Central memory CD8-positive, alpha-beta T cell (primary cell): Measurements from ENCODE around the gene CFAP46.

Experiments
- ATAC-seq: fragments of 150-1000 bp; cut with Tn5 transposase; replicated peaks from 2 replicates; pipeline ENCODE4 v1.10.0; 2022; ENCODE audit warnings: mild to moderate bottlenecking, moderate FRiP score, moderate number of reproducible peaks; ENCODE audit not compliant: poor library complexity, severe bottlenecking; ENCODE audit errors: extremely low read depth
- DNase-seq, 2 donors: peaks; one replicate each; pipeline ENCODE4 v3.0.0; 2021; ENCODE audit warnings: low spot score in 2 of 2
- H3K27ac Mint-ChIP-seq: one replicate; pipeline ENCODE4 v1.8.0; 2022; ENCODE audit warnings: low read depth, mild to moderate bottlenecking, moderate library complexity, mixed read lengths
- H3K27me3 Mint-ChIP-seq: one replicate; pipeline ENCODE4 v1.8.0; 2022; ENCODE audit warnings: mixed read lengths
- H3K36me3 Mint-ChIP-seq: one replicate; pipeline ENCODE4 v1.8.0; 2022; ENCODE audit warnings: mild to moderate bottlenecking, moderate library complexity, mixed read lengths; ENCODE audit not compliant: insufficient read depth
- H3K4me1 Mint-ChIP-seq: one replicate; pipeline ENCODE4 v1.8.0; 2022; ENCODE audit warnings: mixed read lengths
- H3K4me3 Mint-ChIP-seq: one replicate; pipeline ENCODE4 v1.8.0; 2022; ENCODE audit warnings: mild to moderate bottlenecking, moderate library complexity, mixed read lengths
- H3K9me3 Mint-ChIP-seq: one replicate; pipeline ENCODE4 v1.8.0; 2022; ENCODE audit warnings: mixed read lengths

The CFAP46 gene

DNA sequence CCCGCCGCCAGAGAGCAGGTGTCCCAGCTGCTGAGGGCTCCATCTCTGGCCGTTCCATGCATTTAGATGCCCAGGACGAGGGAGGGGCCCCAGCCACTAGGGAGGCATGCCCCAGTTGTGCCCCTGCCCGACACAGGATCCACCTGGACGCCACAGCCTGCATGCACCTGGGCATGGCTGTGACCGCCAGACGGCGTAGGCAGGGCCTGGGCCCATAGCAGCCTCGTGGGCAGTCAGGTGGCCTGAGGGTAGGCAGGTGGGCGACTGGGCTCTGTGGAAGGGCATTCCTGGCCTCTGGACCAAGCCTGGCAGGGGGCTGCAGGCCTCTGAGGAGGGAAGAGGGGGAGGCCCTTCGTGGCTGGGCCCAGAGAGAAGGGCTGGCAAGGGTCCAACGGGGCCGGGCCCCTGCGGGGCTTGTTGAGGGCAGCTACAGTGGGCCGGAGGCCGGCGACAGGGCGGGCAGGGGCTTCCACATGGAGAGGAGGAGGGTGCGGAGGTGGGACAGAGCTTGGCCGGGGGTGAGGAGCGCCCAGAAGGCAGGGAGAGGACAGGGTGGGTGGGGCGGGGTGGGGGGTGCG, 80.4 kb downstream of the CFAP46 start:
- H3K27ac Mint-ChIP-seq = no peak overlapping the region
- H3K27me3 Mint-ChIP-seq = peaks cover 36% of the 10 kb centered on the region
- H3K9me3 Mint-ChIP-seq = no peaks in the 10 kb centered on the region
- no peak for DNase-seq
- ATAC-seq = no peak
- no peaks in the 10 kb centered on the region for H3K4me1 Mint-ChIP-seq
- H3K36me3 Mint-ChIP-seq = peaks cover 2% of the 10 kb centered on the region
- H3K4me3 Mint-ChIP-seq = no peak overlapping the region

DNA sequence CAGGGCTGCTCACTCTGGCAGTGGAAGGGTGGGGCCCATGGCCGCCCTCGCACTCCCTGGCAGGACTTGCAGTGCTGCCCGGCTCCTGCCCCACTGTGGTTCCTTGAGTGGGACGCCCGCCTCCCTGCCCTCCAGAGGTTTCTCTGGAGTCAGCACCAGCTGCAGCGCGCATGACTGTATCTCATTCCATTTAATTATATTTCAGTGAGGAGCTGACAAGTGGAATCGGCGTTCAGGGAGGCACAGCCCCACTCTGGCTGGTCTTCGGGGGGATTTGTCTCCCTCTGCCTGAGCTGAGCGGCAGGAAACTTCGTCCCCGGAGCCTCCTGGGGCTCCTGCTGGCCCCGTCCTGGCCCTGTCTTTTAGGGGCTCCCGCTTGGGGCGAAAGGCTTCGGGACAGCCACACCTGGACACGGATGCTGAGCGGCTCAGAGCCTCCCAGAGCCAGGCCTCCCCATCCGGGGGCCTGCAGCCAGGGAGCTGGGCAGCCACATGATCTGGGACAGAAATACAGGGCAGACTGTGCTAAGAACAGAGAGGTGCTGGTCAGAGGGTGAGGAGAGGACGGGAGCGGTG, 81.2 kb downstream of the CFAP46 start:
- Mint-ChIP-seq H3K9me3 (no peaks in the 10 kb centered on the region), H3K27ac (no peak overlapping the region), H3K4me1 (no peaks in the 10 kb centered on the region), H3K27me3 (peaks cover 43% of the 10 kb centered on the region), H3K36me3 (peaks cover 2% of the 10 kb centered on the region), H3K4me3 (no peak overlapping the region)
- ATAC-seq (no peak), DNase-seq (no peak)

DNA sequence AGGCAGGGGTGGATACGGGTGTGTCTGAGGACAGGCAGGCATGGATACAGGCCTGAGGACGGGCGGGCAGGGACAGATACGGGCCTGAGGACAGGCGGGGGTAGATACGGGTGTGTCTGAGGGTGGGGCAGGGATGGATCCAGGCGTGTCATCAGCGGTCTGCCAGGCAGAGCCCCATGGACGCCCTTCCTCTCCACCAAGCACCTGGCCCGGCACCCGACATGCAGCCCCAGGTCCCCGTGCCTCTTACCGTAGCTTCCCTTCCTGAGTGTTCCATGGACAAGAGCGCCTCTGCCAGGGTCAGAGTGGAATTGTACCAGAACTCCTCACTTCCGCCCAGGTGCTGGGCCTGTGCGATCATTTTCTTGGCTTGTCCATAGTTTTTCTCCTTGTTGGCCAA, 81.8 kb downstream of the CFAP46 start:
- peaks cover 50% of the 10 kb centered on the region for H3K27me3 Mint-ChIP-seq
- no peak overlapping the region for H3K27ac Mint-ChIP-seq
- no peaks in the 10 kb centered on the region for H3K4me1 Mint-ChIP-seq
- no peak overlapping the region for H3K4me3 Mint-ChIP-seq
- H3K9me3 Mint-ChIP-seq = no peaks in the 10 kb centered on the region
- no peak for ATAC-seq
- DNase-seq = no peak
- peaks cover 2% of the 10 kb centered on the region for H3K36me3 Mint-ChIP-seq

DNA sequence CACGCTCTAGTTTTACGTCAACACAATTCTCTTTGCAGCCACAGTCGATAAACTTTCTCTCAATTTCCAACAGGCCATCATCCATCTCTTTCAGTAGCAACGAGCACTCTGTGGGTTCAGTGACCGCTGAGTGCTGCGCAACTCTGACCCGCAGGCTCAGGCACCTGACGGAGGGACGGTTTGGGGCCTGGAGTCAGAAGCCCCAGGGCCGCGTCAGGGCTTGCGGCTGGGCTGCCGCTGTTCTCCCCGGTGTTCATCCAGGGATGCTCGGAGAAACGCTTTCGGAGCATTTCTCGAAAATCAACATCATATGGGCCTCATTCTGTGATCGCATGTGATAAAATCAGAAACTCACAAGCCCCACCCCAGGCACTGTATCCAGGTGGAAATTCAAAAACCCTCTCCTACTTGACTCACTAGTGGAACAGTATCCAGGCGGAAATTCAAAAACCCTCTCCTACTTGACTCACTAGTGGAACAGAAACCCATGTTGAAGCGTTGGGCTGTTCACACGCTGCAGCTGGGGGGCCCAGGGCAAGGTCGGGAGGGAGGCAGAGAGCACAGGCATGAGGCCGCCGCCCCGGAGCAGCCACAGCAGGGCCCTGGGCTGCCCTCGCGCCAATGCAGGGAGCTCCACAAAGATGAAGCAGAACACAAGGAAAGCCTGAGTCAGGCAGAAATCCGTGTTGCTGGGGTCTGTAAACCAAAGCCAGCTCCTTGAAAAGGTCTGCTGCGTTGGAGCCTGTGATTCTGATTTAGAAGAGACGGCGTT, 83.1 kb downstream of the CFAP46 start:
- Mint-ChIP-seq H3K4me3 (no peak overlapping the region), H3K9me3 (no peaks in the 10 kb centered on the region), H3K4me1 (no peaks in the 10 kb centered on the region), H3K27ac (no peak overlapping the region), H3K27me3 (peaks cover 54% of the 10 kb centered on the region), H3K36me3 (peaks cover 2% of the 10 kb centered on the region)
- ATAC-seq (no peak), DNase-seq (no peak)

DNA sequence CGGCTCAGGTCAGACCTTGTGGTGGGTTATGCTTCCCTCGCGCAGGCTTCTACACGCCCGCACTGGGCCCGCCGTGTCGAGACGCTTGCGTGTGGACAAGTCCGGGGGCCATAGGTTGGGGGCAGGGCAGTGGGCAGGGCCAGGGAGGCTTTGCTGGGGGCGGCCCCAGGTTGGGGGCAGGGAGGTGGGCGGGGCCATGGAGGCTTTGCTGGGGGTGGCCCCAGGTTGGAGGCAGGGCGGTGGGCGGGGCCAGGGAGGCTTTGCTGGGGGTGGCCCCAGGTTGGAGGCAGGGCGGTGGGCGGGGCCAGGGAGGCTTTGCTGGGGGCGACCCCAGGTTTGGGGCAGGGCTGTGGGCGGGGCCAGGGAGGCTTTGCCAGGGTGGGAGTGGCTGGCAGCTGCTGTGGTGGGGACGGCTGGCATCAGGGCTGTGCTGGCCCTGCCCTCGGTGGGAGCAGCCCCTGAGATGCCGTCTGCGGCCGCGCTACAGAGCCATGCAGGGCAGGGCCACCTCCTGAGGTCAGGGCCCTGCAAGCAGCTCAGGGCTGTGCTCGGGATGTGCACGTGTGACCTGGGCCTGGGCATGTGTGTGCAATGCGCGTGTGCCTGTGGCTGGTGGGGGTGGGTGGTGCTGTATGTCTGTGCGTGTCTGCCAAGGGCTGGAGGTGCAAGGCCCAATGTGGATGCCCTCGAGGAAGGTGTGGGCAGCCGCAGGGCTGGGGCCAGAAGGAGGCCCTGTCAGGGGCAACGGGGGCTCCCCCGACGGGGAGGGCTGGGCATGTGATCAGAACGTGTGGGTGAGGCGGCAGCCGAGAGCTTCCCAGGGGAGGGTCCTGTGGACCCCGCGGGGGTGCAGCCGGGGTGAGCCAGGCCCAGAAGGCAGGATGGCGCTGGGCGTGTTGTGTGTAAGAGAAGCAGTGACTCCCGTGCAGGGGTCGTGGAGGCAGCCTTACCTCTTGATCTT, 84.0 kb downstream of the CFAP46 start:
- Mint-ChIP-seq H3K9me3 (no peaks in the 10 kb centered on the region), H3K4me1 (no peaks in the 10 kb centered on the region), H3K27ac (no peak overlapping the region), H3K27me3 (peaks cover 47% of the 10 kb centered on the region), H3K4me3 (no peak overlapping the region), H3K36me3 (peaks cover 2% of the 10 kb centered on the region)
- ATAC-seq (no peak), DNase-seq (no peak)

DNA sequence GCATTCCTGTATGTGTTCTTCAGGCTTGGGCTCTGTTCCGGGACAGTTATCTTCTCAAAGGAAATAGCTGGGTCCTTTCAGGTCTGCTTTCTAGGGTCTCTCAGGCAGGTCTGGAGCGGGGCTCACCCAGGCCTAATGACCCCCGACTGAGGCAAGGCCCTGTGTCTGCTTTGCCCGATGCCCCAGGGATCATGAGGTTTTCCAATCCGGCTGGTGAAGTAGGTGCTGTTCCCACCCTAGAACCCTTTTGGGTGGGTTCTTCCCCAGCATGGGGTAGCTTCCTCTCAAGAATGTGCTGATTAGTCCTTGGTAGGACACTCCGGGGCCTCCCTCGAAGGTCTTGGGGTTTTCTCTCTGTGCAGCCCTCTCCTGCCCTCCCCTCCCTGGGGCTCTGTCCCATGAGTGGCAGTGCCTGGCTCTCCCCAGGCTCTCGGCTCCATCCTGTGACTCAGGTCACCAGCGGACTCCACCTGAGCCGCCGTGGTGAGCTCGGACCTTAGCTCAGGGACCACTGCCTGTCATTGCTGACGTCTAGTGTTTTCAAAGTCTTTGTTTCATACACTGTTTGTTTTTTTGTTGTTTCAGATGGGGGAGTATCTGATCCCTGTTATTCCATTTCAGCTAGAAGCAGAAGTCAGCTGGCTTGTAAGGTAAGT, 85.4 kb downstream of the CFAP46 start:
- Mint-ChIP-seq H3K27me3 (peaks cover 41% of the 10 kb centered on the region), H3K27ac (no peak overlapping the region), H3K4me3 (no peak overlapping the region), H3K4me1 (no peaks in the 10 kb centered on the region), H3K36me3 (peaks cover 2% of the 10 kb centered on the region), H3K9me3 (no peaks in the 10 kb centered on the region)
- DNase-seq = no peak
- no peak for ATAC-seq

DNA sequence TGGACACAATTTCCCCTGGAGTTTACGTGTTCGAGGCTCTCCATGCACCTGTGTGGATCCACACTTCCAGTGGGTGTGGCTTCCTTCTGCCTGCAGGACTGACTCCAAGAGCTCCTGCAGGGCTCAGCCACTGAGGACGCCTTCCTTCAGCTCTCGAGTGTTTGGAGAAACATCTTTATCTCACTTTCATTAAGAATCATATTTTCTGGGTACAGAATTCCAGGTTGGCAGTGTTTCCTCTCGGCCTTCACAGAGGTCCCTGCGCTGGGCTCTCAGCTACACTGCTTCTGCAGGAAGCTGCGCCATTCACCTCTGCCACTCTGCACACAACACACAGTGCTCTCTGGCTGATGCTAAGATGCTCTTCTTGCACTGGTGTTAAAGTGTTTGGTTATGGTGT, 86.5 kb downstream of the CFAP46 start:
- no peak overlapping the region for H3K4me3 Mint-ChIP-seq
- ATAC-seq = no peak
- H3K9me3 Mint-ChIP-seq = no peaks in the 10 kb centered on the region
- DNase-seq = no peak
- H3K27ac Mint-ChIP-seq = no peak overlapping the region
- peaks cover 36% of the 10 kb centered on the region for H3K27me3 Mint-ChIP-seq
- H3K36me3 Mint-ChIP-seq = peaks cover 2% of the 10 kb centered on the region
- H3K4me1 Mint-ChIP-seq = no peaks in the 10 kb centered on the region

DNA sequence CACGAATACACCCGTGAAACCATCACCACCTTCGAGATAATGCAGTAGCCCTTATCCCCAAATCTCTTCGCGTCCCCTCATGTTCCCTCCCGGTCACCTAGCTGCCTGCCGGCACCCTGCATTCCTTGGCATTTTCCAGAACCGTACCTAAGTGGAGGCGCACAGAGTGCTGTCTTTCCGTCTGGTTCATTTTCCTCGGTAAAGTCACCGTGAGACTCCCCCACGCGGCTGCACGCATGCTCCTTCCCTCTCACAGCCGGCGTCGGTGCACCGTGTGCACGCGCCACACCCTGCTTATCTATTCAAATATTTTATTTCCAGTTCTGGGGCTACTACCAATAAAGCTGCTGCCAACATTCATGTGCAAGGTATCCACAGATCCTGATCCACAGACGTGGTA, 90.9 kb downstream of the CFAP46 start:
- peaks cover 3% of the 10 kb centered on the region for H3K36me3 Mint-ChIP-seq
- peaks cover 7% of the 10 kb centered on the region for H3K4me1 Mint-ChIP-seq
- no peak overlapping the region for H3K27ac Mint-ChIP-seq
- H3K27me3 Mint-ChIP-seq = peaks cover 24% of the 10 kb centered on the region
- no peak for ATAC-seq
- no peak for DNase-seq
- H3K4me3 Mint-ChIP-seq = no peak overlapping the region
- no peaks in the 10 kb centered on the region for H3K9me3 Mint-ChIP-seq

DNA sequence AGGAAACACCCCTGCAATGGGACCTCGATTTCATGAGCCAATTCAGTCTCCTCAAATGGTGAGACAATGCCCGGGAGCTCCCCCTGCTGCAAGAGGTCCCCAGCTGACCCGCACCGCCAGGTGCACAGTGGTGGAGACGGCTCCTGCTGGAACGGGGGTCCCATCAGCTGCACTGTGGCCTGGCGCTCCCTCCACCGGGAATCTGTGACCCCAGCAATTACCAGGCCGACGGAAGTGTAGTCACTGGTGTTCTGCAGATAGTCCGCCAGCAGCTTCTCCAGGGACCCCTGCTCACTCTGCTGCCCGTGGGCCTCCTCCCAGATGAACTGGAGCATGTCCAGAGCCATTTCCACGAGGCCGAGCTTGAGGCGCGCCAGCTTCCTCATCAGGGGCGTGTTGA, 91.5 kb downstream of the CFAP46 start:
- H3K27ac Mint-ChIP-seq = no peak overlapping the region
- peaks cover 7% of the 10 kb centered on the region for H3K4me1 Mint-ChIP-seq
- no peak for ATAC-seq
- no peak for DNase-seq
- H3K4me3 Mint-ChIP-seq = no peak overlapping the region
- H3K9me3 Mint-ChIP-seq = no peaks in the 10 kb centered on the region
- H3K27me3 Mint-ChIP-seq = peaks cover 19% of the 10 kb centered on the region
- peaks cover 3% of the 10 kb centered on the region for H3K36me3 Mint-ChIP-seq

DNA sequence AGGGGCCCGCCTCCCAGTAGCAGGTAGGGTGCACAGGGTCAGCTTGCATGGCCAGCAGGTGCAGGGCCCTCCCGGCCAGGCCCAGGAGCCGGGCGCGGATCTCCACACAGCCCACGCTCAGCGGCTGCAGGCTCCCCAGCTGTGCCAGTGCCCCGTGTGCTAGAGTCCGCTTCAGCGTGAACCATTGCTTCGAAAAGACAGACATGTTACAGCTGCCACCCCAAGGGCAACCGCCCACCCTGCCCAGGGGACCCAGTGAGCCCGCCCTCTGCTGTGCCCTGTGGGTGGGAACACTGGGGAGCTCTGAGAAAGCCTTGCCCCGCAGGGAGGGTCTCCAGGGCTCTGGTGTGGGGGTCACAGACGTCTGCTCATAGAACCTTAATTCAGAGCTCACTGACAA, 92.1 kb downstream of the CFAP46 start:
- DNase-seq (no peak), ATAC-seq (no peak)
- H3K36me3 Mint-ChIP-seq = peaks cover 3% of the 10 kb centered on the region
- H3K27me3 Mint-ChIP-seq = peaks cover 12% of the 10 kb centered on the region
- no peak overlapping the region for H3K4me3 Mint-ChIP-seq
- H3K27ac Mint-ChIP-seq = no peak overlapping the region
- H3K4me1 Mint-ChIP-seq = peaks cover 7% of the 10 kb centered on the region
- no peaks in the 10 kb centered on the region for H3K9me3 Mint-ChIP-seq

DNA sequence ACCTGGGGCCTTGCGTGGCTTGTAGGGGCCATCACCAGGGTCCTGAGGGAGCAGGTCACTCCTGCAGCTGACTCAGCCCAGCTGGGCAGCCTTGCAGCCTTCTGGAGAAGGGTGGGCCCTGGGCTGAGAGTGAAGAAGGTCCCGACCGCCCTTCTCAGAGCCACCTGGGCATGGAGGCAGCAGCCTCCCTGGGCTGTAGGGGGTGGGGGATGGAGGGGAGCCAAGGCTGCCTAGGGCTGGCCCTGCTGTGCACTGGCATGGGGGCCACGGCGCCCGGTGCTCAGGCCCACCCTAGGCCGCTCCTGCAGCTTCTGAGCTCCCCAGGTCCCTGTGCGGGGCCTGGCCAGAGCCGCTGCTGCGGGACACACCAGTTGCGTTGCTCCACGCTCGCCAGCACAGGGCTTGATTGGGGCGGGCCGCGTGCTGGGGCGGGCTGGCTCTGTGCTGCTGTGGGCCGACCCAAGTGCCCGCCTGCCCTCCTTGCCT, 92.8 kb downstream of the CFAP46 start:
- DNase-seq = no peak
- H3K4me1 Mint-ChIP-seq = peaks cover 7% of the 10 kb centered on the region
- peaks cover 3% of the 10 kb centered on the region for H3K36me3 Mint-ChIP-seq
- H3K27ac Mint-ChIP-seq = no peak overlapping the region
- peaks cover 10% of the 10 kb centered on the region for H3K27me3 Mint-ChIP-seq
- no peaks in the 10 kb centered on the region for H3K9me3 Mint-ChIP-seq
- no peak for ATAC-seq
- no peak overlapping the region for H3K4me3 Mint-ChIP-seq

DNA sequence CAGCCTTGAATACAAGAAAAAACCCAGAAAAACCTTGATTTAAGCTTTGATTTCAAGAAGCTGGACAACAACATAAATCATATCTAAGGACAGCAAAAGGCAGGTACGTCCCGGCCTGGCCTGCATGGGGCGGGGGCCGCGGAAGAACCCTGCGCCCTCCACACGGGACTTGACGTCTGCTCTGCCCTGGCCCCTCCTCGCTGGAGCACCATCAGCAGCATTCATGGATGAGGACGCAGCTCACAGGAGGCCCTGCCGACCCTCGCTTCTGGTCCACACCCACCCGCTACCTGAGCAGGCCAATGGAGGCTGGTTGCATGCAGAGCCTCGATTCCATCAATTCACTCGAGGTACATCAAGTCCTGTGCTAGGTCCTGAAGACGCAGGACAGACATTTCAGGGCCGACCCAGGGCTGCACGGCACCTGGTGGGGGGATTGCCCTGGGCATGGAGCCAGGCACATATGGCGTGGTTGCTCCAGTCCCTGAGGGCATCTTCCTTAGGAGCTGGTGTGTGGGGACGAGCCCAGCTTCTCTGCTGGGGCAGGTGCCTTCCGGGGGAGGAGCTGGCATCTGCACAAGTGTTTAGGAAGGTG, 93.3 kb downstream of the CFAP46 start:
- peaks cover 10% of the 10 kb centered on the region for H3K27me3 Mint-ChIP-seq
- no peak for DNase-seq
- H3K27ac Mint-ChIP-seq = no peak overlapping the region
- no peak overlapping the region for H3K4me3 Mint-ChIP-seq
- peaks cover 3% of the 10 kb centered on the region for H3K36me3 Mint-ChIP-seq
- peaks cover 7% of the 10 kb centered on the region for H3K4me1 Mint-ChIP-seq
- H3K9me3 Mint-ChIP-seq = no peaks in the 10 kb centered on the region
- ATAC-seq = no peak
